Measurements from ENCODE around the gene SLC30A9. TPM values are rescaled to one million over a fixed set of nuclear protein-coding genes. Genes with fewer than 3 reads are reported as not detected.

The SLC30A9 gene
- total RNA-seq, 4 donors from 2014 or later, result 39.4 to 54.9 (median 46.7) TPM

DNA sequence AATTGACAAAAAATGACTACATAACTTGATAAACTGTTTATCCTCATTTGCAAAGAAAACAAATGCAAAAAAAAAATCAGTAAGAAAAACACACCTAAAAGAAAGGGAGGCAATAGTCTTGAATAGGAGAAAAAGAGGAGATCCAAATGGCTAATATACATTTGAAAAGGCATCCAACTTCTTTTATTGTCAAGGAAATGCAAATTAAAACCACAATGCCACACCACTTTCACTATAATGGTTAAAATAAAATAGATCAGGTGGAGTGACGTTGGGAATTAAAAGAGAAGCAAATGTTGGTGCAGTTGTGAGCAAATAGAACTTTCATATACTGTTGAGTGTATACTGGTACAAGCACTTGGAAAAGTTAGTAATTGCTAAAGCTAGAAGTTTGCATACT, 5.2 kb upstream of the SLC30A9 start:
- H3K27ac ChIP-seq, result no peak overlapping the region
- H3K9me3 ChIP-seq, result no peaks in the 10 kb centered on the region
- H3K36me3 ChIP-seq, result no peaks in the 10 kb centered on the region
- no peaks in the 10 kb centered on the region for H3K27me3 ChIP-seq
- no peak for TF ChIP-seq POLR2A (IDR thresholded peaks at IDR 0.05)
- no peak for TF ChIP-seq POLR2AphosphoS5 (IDR thresholded peaks at IDR 0.05)
- TF ChIP-seq, protein P1, sequence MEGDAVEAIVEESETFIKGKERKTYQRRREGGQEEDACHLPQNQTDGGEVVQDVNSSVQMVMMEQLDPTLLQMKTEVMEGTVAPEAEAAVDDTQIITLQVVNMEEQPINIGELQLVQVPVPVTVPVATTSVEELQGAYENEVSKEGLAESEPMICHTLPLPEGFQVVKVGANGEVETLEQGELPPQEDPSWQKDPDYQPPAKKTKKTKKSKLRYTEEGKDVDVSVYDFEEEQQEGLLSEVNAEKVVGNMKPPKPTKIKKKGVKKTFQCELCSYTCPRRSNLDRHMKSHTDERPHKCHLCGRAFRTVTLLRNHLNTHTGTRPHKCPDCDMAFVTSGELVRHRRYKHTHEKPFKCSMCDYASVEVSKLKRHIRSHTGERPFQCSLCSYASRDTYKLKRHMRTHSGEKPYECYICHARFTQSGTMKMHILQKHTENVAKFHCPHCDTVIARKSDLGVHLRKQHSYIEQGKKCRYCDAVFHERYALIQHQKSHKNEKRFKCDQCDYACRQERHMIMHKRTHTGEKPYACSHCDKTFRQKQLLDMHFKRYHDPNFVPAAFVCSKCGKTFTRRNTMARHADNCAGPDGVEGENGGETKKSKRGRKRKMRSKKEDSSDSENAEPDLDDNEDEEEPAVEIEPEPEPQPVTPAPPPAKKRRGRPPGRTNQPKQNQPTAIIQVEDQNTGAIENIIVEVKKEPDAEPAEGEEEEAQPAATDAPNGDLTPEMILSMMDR (IDR thresholded peaks at IDR 0.05), result no peak
- TF ChIP-seq EP300 (IDR thresholded peaks at IDR 0.05), result no peak
- H3K4me1 ChIP-seq, result peaks cover 0 to 15% (median 3%) of the 10 kb centered on the region in 3 donors
- H3K4me3 ChIP-seq, result no peak overlapping the region
- WGBS, 2 donors (ENCODE audit: low coverage in 1 of 2), result 28 to 33% methylated on average over 1 of the region's 1 CpG
- ATAC-seq, result no peak

DNA sequence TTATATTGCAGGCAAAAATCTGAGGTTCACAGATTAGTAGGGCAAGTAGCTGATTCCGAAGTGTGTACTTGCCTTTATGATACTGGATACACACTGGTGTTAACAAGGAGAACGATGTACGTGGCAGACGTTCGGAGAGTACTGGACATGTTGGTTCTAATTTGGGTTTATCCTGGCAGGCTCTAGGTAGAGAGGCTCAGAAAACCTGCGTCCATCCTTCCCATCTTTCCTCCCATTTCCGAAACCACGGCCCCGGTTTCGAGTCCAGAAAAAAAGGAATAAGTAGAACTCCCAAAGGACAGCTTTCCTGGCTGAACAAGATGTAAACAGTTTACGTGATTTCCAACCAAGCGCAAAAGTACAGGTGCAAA, 351 bp upstream of the SLC30A9 start:
- TF ChIP-seq EP300 (IDR thresholded peaks at IDR 0.05) (no peak), POLR2A (IDR thresholded peaks at IDR 0.05) (no peak), POLR2AphosphoS5 (IDR thresholded peaks at IDR 0.05) (no peak)
- TF ChIP-seq, protein P1 (IDR thresholded peaks at IDR 0.05), result no peak
- no peaks in the 10 kb centered on the region for H3K36me3 ChIP-seq
- WGBS, 2 donors (ENCODE audit: low coverage in 1 of 2), result 0 to 1% methylated on average over 6 to 12 of the region's 12 CpGs
- H3K27ac ChIP-seq, result peak overlapping the region; percentile 21 to 92 (median 88)
- ATAC-seq, result peak; percentile 14
- peak overlapping the region; percentile 68 to 88 for H3K4me3 ChIP-seq
- H3K4me1 ChIP-seq, result peaks cover 5 to 35% (median 12%) of the 10 kb centered on the region in 3 donors
- no peaks in the 10 kb centered on the region for H3K27me3 ChIP-seq
- no peaks in the 10 kb centered on the region for H3K9me3 ChIP-seq

DNA sequence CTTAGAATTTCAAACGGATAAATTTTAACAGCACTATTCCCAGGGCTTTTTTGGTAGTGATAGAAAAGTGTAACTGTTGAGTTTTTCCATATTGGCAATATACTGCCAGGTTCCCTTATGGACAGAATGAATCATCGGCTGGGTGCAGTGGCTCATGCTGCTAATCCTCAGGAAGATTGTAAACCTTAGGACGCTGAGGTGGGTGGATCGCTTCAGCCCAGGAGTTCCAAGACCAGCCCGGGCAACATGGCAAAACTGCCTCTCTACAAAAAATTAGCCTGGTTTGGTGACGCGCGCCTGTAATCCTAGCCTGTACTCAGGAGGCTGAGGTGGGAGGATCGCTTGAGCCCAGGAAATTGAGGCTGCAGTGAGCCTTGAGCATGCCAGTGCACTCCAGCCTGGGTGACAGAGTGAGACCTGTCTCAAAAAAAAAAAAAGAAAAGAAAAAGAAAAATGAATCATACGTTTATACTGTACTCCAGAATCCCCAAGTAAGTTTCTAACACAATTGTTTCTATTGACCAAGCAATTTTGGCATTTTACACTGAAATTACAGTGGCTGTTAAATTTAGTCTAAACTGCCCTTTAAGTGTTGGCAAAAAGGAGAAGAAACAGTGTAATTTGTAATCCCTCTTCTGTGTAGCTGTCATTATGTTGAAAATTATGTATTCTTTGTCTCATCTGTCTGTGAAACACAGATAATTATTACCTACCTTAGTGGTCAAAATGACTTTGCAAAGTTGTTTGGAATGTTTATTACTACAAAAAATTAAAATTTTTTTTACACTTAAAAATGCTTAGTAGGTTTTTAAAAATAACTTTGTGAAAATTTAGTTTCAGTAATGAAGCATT, 1.8 kb downstream of the SLC30A9 start:
- ATAC-seq, result no peak
- no peaks in the 10 kb centered on the region for H3K9me3 ChIP-seq
- H3K4me3 ChIP-seq, result no peak overlapping the region
- no peaks in the 10 kb centered on the region for H3K27me3 ChIP-seq
- TF ChIP-seq POLR2AphosphoS5 (IDR thresholded peaks at IDR 0.05) (no peak), POLR2A (IDR thresholded peaks at IDR 0.05) (no peak), EP300 (IDR thresholded peaks at IDR 0.05) (no peak)
- TF ChIP-seq, protein P1 (IDR thresholded peaks at IDR 0.05), result no peak
- no peaks in the 10 kb centered on the region for H3K36me3 ChIP-seq
- no peak overlapping the region for H3K27ac ChIP-seq
- peaks cover 5 to 35% (median 12%) of the 10 kb centered on the region in 3 donors for H3K4me1 ChIP-seq
- 65 to 75% methylated on average over 4 to 6 of the region's 10 CpGs for WGBS, 2 donors (ENCODE audit: low coverage in 1 of 2)

GRCh38 chr4:41992967-41993857, 2.9 kb downstream of the SLC30A9 start:
- no peak for ATAC-seq
- Histone ChIP-seq H3K27ac (no peak overlapping the region), H3K27me3 (no peaks in the 10 kb centered on the region), H3K4me1 (peaks cover 5 to 35% (median 12%) of the 10 kb centered on the region in 3 donors), H3K36me3 (no peaks in the 10 kb centered on the region), H3K9me3 (no peaks in the 10 kb centered on the region), H3K4me3 (no peak overlapping the region)
- TF ChIP-seq POLR2A (IDR thresholded peaks at IDR 0.05), result no peak
- TF ChIP-seq, protein P1 (IDR thresholded peaks at IDR 0.05), result no peak
- 77 to 80% methylated on average over 4 of the region's 4 CpGs for WGBS, 2 donors (ENCODE audit: low coverage in 1 of 2)

All from gastroesophageal sphincter (tissue), 4 donors.